Neuronal stem cell (in vitro differentiated cells): ENCODE measurements around the gene DONSON.

Experiments
- DNase-seq: peaks from one replicate; pipeline ENCODE4 v3.0.0-alpha.2; 2013; ENCODE audit warnings: low spot score
- H2AFZ ChIP-seq: one replicate; pipeline ENCODE4 v1.6.1; 2013; ENCODE audit warnings: mild to moderate bottlenecking, low read length, inconsistent platforms
- H2AK5ac ChIP-seq: 2 replicates; pipeline ENCODE4 v1.6.1; 2013; ENCODE audit warnings: low read depth, mild to moderate bottlenecking, inconsistent platforms, low read length, moderate library complexity, mixed read lengths
- H2BK120ac ChIP-seq: 2 replicates; pipeline ENCODE4 v1.6.1; 2013; ENCODE audit warnings: low read depth, mild to moderate bottlenecking, inconsistent platforms, low read length, moderate library complexity, mixed read lengths
- H2BK12ac ChIP-seq: one replicate; pipeline ENCODE4 v1.6.1; 2013; ENCODE audit warnings: low read length, inconsistent platforms
- H2BK15ac ChIP-seq: 2 replicates; pipeline ENCODE4 v1.6.1; 2013; ENCODE audit warnings: mild to moderate bottlenecking, low read length, inconsistent platforms, mixed read lengths
- H2BK5ac ChIP-seq: one replicate; pipeline ENCODE4 v1.6.1; 2013; ENCODE audit warnings: inconsistent platforms, mild to moderate bottlenecking, low read length, moderate library complexity
- H3K14ac ChIP-seq: one replicate; pipeline ENCODE4 v1.6.1; 2013; ENCODE audit warnings: low read length, inconsistent platforms
- H3K18ac ChIP-seq: 2 replicates; pipeline ENCODE4 v1.6.1; 2013; ENCODE audit warnings: low read length, inconsistent platforms
- H3K23ac ChIP-seq: 2 replicates; pipeline ENCODE4 v1.6.1; 2013; ENCODE audit warnings: low read depth, mild to moderate bottlenecking, mixed read lengths, low read length, inconsistent platforms; ENCODE audit not compliant: poor library complexity
- H3K27ac ChIP-seq: replicated peaks from 3 replicates; pipeline ENCODE4 v1.5.1; 2013; ENCODE audit warnings: low read length, inconsistent platforms
- H3K27me3 ChIP-seq, 3 experiments: 2 replicates each; pipeline ENCODE4 v1.6.1; 2013; ENCODE audit warnings: low read length in 3 of 3, mild to moderate bottlenecking in 2 of 3, inconsistent platforms in 1 of 3, low read depth in 1 of 3, mixed read lengths in 1 of 3, moderate library complexity in 1 of 3; ENCODE audit not compliant: control insufficient read depth in 3 of 3, insufficient read depth in 3 of 3
- H3K36me3 ChIP-seq, 2 donors: replicated peaks in 1 of 2; 2 replicates each; pipeline ENCODE4 v1.6.1; 2013; ENCODE audit warnings: low read length in 2 of 2; ENCODE audit not compliant: control insufficient read depth in 2 of 2, insufficient read depth in 2 of 2
- H3K4ac ChIP-seq: 2 replicates; pipeline ENCODE4 v1.6.1; 2013; ENCODE audit warnings: inconsistent platforms, mild to moderate bottlenecking, low read length, moderate library complexity
- H3K4me1 ChIP-seq, 2 donors: 1 replicate in 1 of 2; 2 replicates in 1 of 2; pipeline ENCODE4 v1.6.1; 2013; ENCODE audit warnings: low read length in 2 of 2, low read depth in 1 of 2; ENCODE audit not compliant: control insufficient read depth in 2 of 2, insufficient read depth in 1 of 2
- H3K4me2 ChIP-seq: one replicate; pipeline ENCODE4 v1.6.1; 2013; ENCODE audit warnings: mild to moderate bottlenecking, low read length, inconsistent platforms; ENCODE audit not compliant: insufficient read depth, poor library complexity, severe bottlenecking
- H3K4me3 ChIP-seq, 2 donors: 2 replicates each; pipeline ENCODE4 v1.5.1; 2013; ENCODE audit warnings: low read length in 2 of 2, mild to moderate bottlenecking in 2 of 2, inconsistent platforms in 1 of 2, moderate library complexity in 1 of 2
- H3K79me1 ChIP-seq: one replicate; pipeline ENCODE4 v1.6.1; 2013; ENCODE audit warnings: low read depth, mild to moderate bottlenecking, inconsistent platforms, low read length, moderate library complexity
- H3K9ac ChIP-seq: one replicate; pipeline ENCODE4 v1.6.1; 2013; ENCODE audit warnings: mild to moderate bottlenecking, low read depth, low read length, inconsistent platforms; ENCODE audit not compliant: poor library complexity
- H3K9me3 ChIP-seq, 2 donors: replicated peaks in 1 of 2; 2 replicates each; pipeline versions ENCODE3 to v1.6.1; 2013; ENCODE audit warnings: low read length in 2 of 2, mild to moderate bottlenecking in 2 of 2, inconsistent platforms in 1 of 2, low read depth in 1 of 2, mixed read lengths in 1 of 2, moderate library complexity in 1 of 2; ENCODE audit not compliant: control insufficient read depth in 2 of 2, insufficient read depth in 1 of 2
- H4K8ac ChIP-seq: one replicate; pipeline ENCODE4 v1.6.1; 2013; ENCODE audit warnings: low read depth, mild to moderate bottlenecking, inconsistent platforms, low read length, moderate library complexity
- H4K91ac ChIP-seq: one replicate; pipeline ENCODE4 v1.6.1; 2013; ENCODE audit warnings: low read length, low read depth, mild to moderate bottlenecking, inconsistent platforms; ENCODE audit not compliant: poor library complexity
- WGBS, 2 donors: extraction: QIAGEN DNeasy Blood & Tissue Kit; methylation state at CpG; one replicate each; pipeline ENCODE4 v1.1.7; 2013; ENCODE audit warnings: missing lambda C conversion rate in 2 of 2, mixed read lengths in 1 of 2; ENCODE audit not compliant: insufficient read length in 2 of 2, insufficient replicate concordance in 1 of 2; ENCODE audit errors: extremely low coverage in 2 of 2; 5-methylcytosine and 5-hydroxymethylcytosine counted together

DONSON gene

DNA sequence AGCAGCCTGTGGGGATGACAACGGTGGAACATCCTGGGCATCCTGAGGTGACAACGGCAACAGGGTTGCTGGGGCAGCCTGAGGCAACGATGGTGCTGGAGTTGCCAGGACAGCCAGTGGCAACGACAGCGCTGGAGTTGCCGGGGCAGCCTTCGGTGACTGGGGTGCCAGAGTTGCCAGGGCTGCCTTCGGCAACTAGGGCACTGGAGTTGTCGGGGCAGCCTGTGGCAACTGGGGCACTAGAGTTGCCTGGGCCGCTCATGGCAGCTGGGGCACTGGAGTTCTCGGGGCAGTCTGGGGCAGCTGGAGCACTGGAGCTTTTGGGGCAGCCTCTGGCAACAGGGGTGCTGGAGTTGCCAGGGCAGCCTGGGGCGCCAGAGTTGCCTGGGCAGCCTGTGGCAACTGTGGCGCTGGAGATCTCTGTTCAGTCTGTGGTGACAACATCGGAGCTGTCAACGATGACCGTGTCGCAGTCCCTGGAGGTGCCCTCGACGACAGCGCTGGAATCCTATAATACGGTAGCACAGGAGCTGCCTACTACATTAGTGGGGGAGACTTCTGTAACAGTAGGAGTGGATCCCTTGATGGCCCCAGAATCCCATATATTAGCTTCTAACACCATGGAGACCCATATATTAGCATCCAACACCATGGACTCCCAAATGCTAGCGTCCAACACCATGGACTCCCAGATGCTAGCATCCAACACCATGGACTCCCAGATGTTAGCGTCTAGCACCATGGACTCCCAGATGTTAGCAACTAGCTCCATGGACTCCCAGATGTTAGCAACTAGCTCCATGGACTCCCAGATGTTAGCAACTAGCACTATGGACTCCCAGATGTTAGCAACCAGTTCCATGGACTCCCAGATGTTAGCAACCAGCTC is 37.5 kb downstream of the DONSON start:
- Histone ChIP-seq H2AFZ (no peak overlapping the region), H4K8ac (no peak overlapping the region), H3K9me3 (peaks cover 6 to 37% of the 10 kb centered on the region in 2 donors), H3K36me3 (peaks cover 52 to 99% of the 10 kb centered on the region in 2 donors), H3K4ac (no peak overlapping the region), H3K4me2 (no peak overlapping the region), H3K4me1 (no peaks in the 10 kb centered on the region), H2BK15ac (no peak overlapping the region), H3K23ac (peak overlapping the region; percentile 86), H3K9ac (no peak overlapping the region), H2BK5ac (no peak overlapping the region), H2BK12ac (no peak overlapping the region), H2BK120ac (no peak overlapping the region), H3K27ac (no peak overlapping the region), H2AK5ac (no peak overlapping the region), H3K4me3 (peak overlapping the region in 1 of 2 donors; percentile 65), H3K79me1 (peaks cover 18% of the 10 kb centered on the region), H4K91ac (no peak overlapping the region), H3K18ac (no peak overlapping the region), H3K14ac (no peak overlapping the region), H3K27me3 (no peaks in the 10 kb centered on the region)
- no peak for DNase-seq
- WGBS, 2 donors = no CpG with 5 or more reads among the region's 23 CpGs

- H3K9ac ChIP-seq = no peak overlapping the region
- no peak overlapping the region for H4K8ac ChIP-seq
- no peak overlapping the region for H2BK5ac ChIP-seq
- H2AFZ ChIP-seq = no peak overlapping the region
- H3K36me3 ChIP-seq = peaks cover 51 to 92% of the 10 kb centered on the region in 2 donors
- H3K4me1 ChIP-seq = peaks cover 0 to 4% of the 10 kb centered on the region in 2 donors
- H3K4ac ChIP-seq = no peak overlapping the region
- H2AK5ac ChIP-seq = no peak overlapping the region
- no peak overlapping the region for H3K14ac ChIP-seq
- peaks cover 6 to 37% of the 10 kb centered on the region in 2 donors for H3K9me3 ChIP-seq
- H3K23ac ChIP-seq = peak overlapping the region; percentile 86
- H3K4me3 ChIP-seq = peak overlapping the region in 1 of 2 donors; percentile 65
- H3K27me3 ChIP-seq = no peaks in the 10 kb centered on the region
- no peak overlapping the region for H4K91ac ChIP-seq
- WGBS, 2 donors = no CpG with 5 or more reads among the region's 19 CpGs
- peaks cover 18% of the 10 kb centered on the region for H3K79me1 ChIP-seq
- no peak overlapping the region for H2BK15ac ChIP-seq
- H2BK12ac ChIP-seq = no peak overlapping the region
- no peak overlapping the region for H3K27ac ChIP-seq
- DNase-seq = no peak
- no peak overlapping the region for H2BK120ac ChIP-seq
- H3K4me2 ChIP-seq = no peak overlapping the region
- no peak overlapping the region for H3K18ac ChIP-seq
Observed at GRCh38 chr21:33549848-33550771, 38.4 kb downstream of the DONSON start.

- Histone ChIP-seq H2AFZ (no peak overlapping the region), H3K18ac (no peak overlapping the region), H4K91ac (no peak overlapping the region), H3K4ac (no peak overlapping the region), H3K36me3 (peaks cover 18 to 53% of the 10 kb centered on the region in 2 donors), H3K27me3 (no peaks in the 10 kb centered on the region), H3K14ac (no peak overlapping the region), H2BK120ac (no peak overlapping the region), H3K4me1 (peaks cover 0 to 7% of the 10 kb centered on the region in 2 donors), H3K23ac (no peak overlapping the region), H3K27ac (no peak overlapping the region), H2BK5ac (no peak overlapping the region), H2AK5ac (no peak overlapping the region), H2BK12ac (no peak overlapping the region), H4K8ac (no peak overlapping the region), H3K9me3 (peaks cover 5 to 6% of the 10 kb centered on the region in 2 donors), H3K9ac (no peak overlapping the region), H3K4me2 (no peak overlapping the region), H2BK15ac (no peak overlapping the region), H3K4me3 (no peak overlapping the region), H3K79me1 (peaks cover 9% of the 10 kb centered on the region)
- WGBS, 2 donors = 100% methylated on average over 1 of the region's 3 CpGs; no CpG with 5 or more reads in 1 of the 2 donors
- DNase-seq = no peak
Observed at GRCh38 chr21:33546086-33546485, 42.4 kb downstream of the DONSON start.
